K562 (cell line): Measurements from ENCODE around the gene ANO4. TPM values are rescaled to one million over a fixed set of nuclear protein-coding genes. Genes with fewer than 3 reads are reported as not detected.

Experiments
- ATAC-seq: fragments of 200-7000 bp; cut with Tn5 transposase; 3 replicates; pipeline ENCODE4 v1.9.1; 2020; ENCODE audit warnings: moderate library complexity
- BruUV-seq: library from RNA; stranded (reverse); fragments of 400-500 nt; replicated peaks from 2 replicates; lab custom pipeline; 2021; lab: Mats Ljungman, UMichigan
- CTCF ChIA-PET: fragments of 300-600 bp; formaldehyde crosslinking; extraction: SDS; loops from one replicate; lab custom pipeline; 2021; ENCODE audit warnings: low intra/inter-chr PET ratio; lab: Yijun Ruan, JAX
- POLR2A ChIA-PET: fragments of 300-600, 350-650 bp; sonication (Branson Sonifier 250); formaldehyde crosslinking; extraction: SDS; loops from one replicate; lab custom pipeline; 2021; ENCODE audit warnings: antibody characterized with exemption, inconsistent platforms; lab: Yijun Ruan, JAX
- DNase-seq, 4 experiments: peaks; one replicate each; pipeline versions ENCODE4 v3.0.0 to v3.0.0-alpha.2; 2011 to 2018; ENCODE audit warnings: low spot score in 3 of 4, mixed read lengths in 3 of 4; ENCODE audit errors: extremely low read depth in 1 of 4
- FAIRE-seq: peaks from 2 replicates; lab custom pipeline; 2011; peaks lifted over from hg19 to GRCh38; lab: Jason Lieb, UNC
- H2AFZ ChIP-seq: 2 replicates; pipeline ENCODE4 v1.6.0; 2011; ENCODE audit warnings: low read depth, low read length, control low read depth, inconsistent platforms
- H3K27ac ChIP-seq: fragments of 200-600 bp; 3 replicates; pipeline ENCODE4 v1.8.0; 2011; ENCODE audit warnings: low read depth, mild to moderate bottlenecking, control low read depth, inconsistent platforms, low read length, moderate library complexity, mixed read lengths; ENCODE audit errors: extremely low read depth
- H3K27me3 ChIP-seq, 2 experiments: fragments of 300-600 bp in 1 of 2; 2 replicates in 1 of 2; 3 replicates in 1 of 2; pipeline versions ENCODE4 v1.6.0 to v1.8.0; 2011; ENCODE audit warnings: inconsistent platforms in 2 of 2, low read length in 2 of 2, mild to moderate bottlenecking in 1 of 2, mixed read lengths in 1 of 2, moderate library complexity in 1 of 2; ENCODE audit not compliant: control insufficient read depth in 2 of 2, insufficient read depth in 2 of 2
- H3K36me3 ChIP-seq: fragments of 300-600 bp; 3 replicates; pipeline ENCODE4 v1.8.0; 2011; ENCODE audit warnings: mild to moderate bottlenecking, low read length, inconsistent platforms; ENCODE audit not compliant: control insufficient read depth, insufficient read depth
- H3K4me1 ChIP-seq, 2 experiments: fragments of 200-600 bp in 1 of 2; replicated peaks in 1 of 2; 2 replicates in 1 of 2; 3 replicates in 1 of 2; pipeline versions ENCODE4 v1.5.1 to v1.8.0; 2011; ENCODE audit warnings: inconsistent platforms in 2 of 2, low read length in 2 of 2, mild to moderate bottlenecking in 1 of 2, mixed read lengths in 1 of 2, moderate library complexity in 1 of 2; ENCODE audit not compliant: control insufficient read depth in 2 of 2, insufficient read depth in 2 of 2
- H3K4me2 ChIP-seq: 2 replicates; pipeline ENCODE4 v1.6.1; 2011; ENCODE audit warnings: low read length, control low read depth, inconsistent platforms, mixed read lengths; ENCODE audit not compliant: insufficient read depth
- H3K4me3 ChIP-seq: fragments of 200-600 bp; sonication (generic), shearing (Covaris generic); 2 replicates; pipeline ENCODE4 v1.5.1; 2016; ENCODE audit warnings: control low read depth, inconsistent platforms
- H3K79me2 ChIP-seq: fragments of 200-600 bp; 3 replicates; pipeline ENCODE4 v1.8.0; 2011; ENCODE audit warnings: low read length, inconsistent platforms; ENCODE audit not compliant: control insufficient read depth, insufficient read depth
- H3K9ac ChIP-seq, 2 experiments: 2 replicates each; pipeline versions ENCODE4 v1.6.0 to v1.6.1; 2011; ENCODE audit warnings: low read depth in 2 of 2, low read length in 2 of 2, control low read depth in 1 of 2, inconsistent platforms in 1 of 2, mild to moderate bottlenecking in 1 of 2, mixed read lengths in 1 of 2; ENCODE audit not compliant: insufficient read depth in 1 of 2
- H3K9me1 ChIP-seq: one replicate; pipeline ENCODE4 v1.6.0; 2011; ENCODE audit warnings: inconsistent platforms, mild to moderate bottlenecking, low read length, moderate library complexity; ENCODE audit not compliant: control insufficient read depth, insufficient read depth
- H3K9me3 ChIP-seq: replicated peaks from 2 replicates; pipeline ENCODE4 v1.5.1; 2011; ENCODE audit warnings: low read depth, low read length, inconsistent platforms; ENCODE audit not compliant: control insufficient read depth, insufficient read depth
- H4K20me1 ChIP-seq: replicated peaks from 2 replicates; pipeline ENCODE4 v1.6.1; 2011; ENCODE audit warnings: low read length, inconsistent platforms, mixed read lengths; ENCODE audit not compliant: control insufficient read depth, insufficient read depth
- HDGF ChIP-seq: fragments of 450-650 bp; IDR thresholded peaks from 2 replicates; pipeline ENCODE4 v1.6.1; 2016
- ILK ChIP-seq: fragments of 450-650 bp; IDR thresholded peaks from 2 replicates; pipeline ENCODE4 v1.6.1; 2016; ENCODE audit warnings: missing genetic modification characterization, low read depth, mild to moderate bottlenecking, missing compliant biosample characterization, moderate library complexity, borderline replicate concordance
- IRF2 ChIP-seq: sonication (generic); formaldehyde crosslinking; IDR thresholded peaks from 2 replicates; pipeline ENCODE4 v1.8.1; 2022; ENCODE audit warnings: mild to moderate bottlenecking, missing genetic modification reagents
- KDM4B ChIP-seq, 2 experiments: fragments of 450-650 bp in 1 of 2; sonication (generic) in 1 of 2; IDR thresholded peaks; 2 replicates each; pipeline ENCODE4 v1.6.1; 2016 to 2017; ENCODE audit warnings: borderline replicate concordance in 2 of 2, antibody characterized with exemption in 1 of 2, low read depth in 1 of 2, mild to moderate bottlenecking in 1 of 2
- KHSRP ChIP-seq: fragments of 450-650 bp; IDR thresholded peaks from 2 replicates; pipeline ENCODE4 v1.6.1; 2017
- OTX1 ChIP-seq: fragments of 450-650 bp; formaldehyde crosslinking; IDR thresholded peaks from 2 replicates; pipeline ENCODE4 v1.4.0; 2022; ENCODE audit warnings: mild to moderate bottlenecking
- RFX1 ChIP-seq: fragments of 450-650 bp; IDR thresholded peaks from 2 replicates; pipeline ENCODE4 v1.6.1; 2016; ENCODE audit warnings: mild to moderate bottlenecking, moderate library complexity
- SREBF1 ChIP-seq: fragments of 150-350 bp; IDR thresholded peaks from 2 replicates; pipeline ENCODE4 v1.6.1; 2014; ENCODE audit warnings: antibody characterized with exemption, low read depth, low read length, borderline replicate concordance
- YY1 ChIP-seq, 3 experiments: IDR thresholded peaks; 2 replicates each; pipeline ENCODE4 v1.6.1; 2011; ENCODE audit warnings: low read length in 2 of 3, mild to moderate bottlenecking in 2 of 3, moderate library complexity in 2 of 3, borderline replicate concordance in 1 of 3, control low read depth in 1 of 3, low read depth in 1 of 3; ENCODE audit not compliant: insufficient read depth in 3 of 3, insufficient replicate concordance in 2 of 3, control insufficient read depth in 1 of 3, insufficient read length in 1 of 3; ENCODE audit errors: extremely low read depth in 1 of 3
- ZBTB43 ChIP-seq: sonication (generic); formaldehyde crosslinking; IDR thresholded peaks from 2 replicates; pipeline ENCODE4 v1.8.0; 2023; ENCODE audit warnings: mild to moderate bottlenecking, missing genetic modification reagents
- ZEB2 ChIP-seq: fragments of 450-650 bp; IDR thresholded peaks from 2 replicates; pipeline ENCODE4 v1.6.1; 2016
- ZNF639 ChIP-seq, 2 experiments: fragments of 200-800 bp in 1 of 2; sonication (Bioruptor generic) in 1 of 2; sonication (generic) in 1 of 2; formaldehyde crosslinking in 1 of 2; IDR thresholded peaks in 1 of 2; conservative IDR thresholded peaks in 1 of 2; 2 replicates each; pipeline versions ENCODE4 v1.5.0 to v1.6.1; 2016 to 2020; ENCODE audit warnings: missing compliant biosample characterization in 1 of 2, missing genetic modification characterization in 1 of 2, missing genetic modification reagents in 1 of 2
- WGBS: fragments of 100-300 bp; shearing (Covaris generic); methylation state at CpG from one replicate; pipeline ENCODE4 v1.1.6; 2016; ENCODE audit warnings: low coverage, mixed read lengths; ENCODE audit not compliant: insufficient coverage; ENCODE audit errors: missing lambda C conversion rate; 5-methylcytosine and 5-hydroxymethylcytosine counted together
- in situ Hi-C: fragments of 300-500 bp; cut with MboI; formaldehyde crosslinking; loops from 4 replicates; pipeline ENCODE4 v1.15.0; 2018; ENCODE audit warnings: inconsistent platforms, mixed read lengths
- intact Hi-C: fragments of 100-400 bp; cut with micrococcal nuclease; formaldehyde crosslinking; loops from 2 replicates; pipeline ENCODE4 v1.14.2; 2022
- polyA plus RNA-seq, 8 experiments: library from polyadenylated mRNA; depleted of rRNA in 4 of 8; stranded (reverse) in 5 of 8; unstranded in 3 of 8; fragments of >200 nt; fragmentation: Nextera tagmentation in 2 of 8; fragmentation: Illumina TruSeq in 1 of 8; extraction: Ambion mirVana in 2 of 8; extraction: Trizol in 1 of 8; gene quantifications; 2 replicates each; pipeline versions ENCODE4 v1.2.1 to v1.2.3, GENCODE V29; 2011 to 2014; ENCODE audit warnings: inconsistent platforms in 1 of 8, missing spikeins in 1 of 8
- total RNA-seq, 7 experiments: library from RNA; depleted of rRNA in 6 of 7; stranded (reverse); fragments of >200 nt in 6 of 7; fragmentation: Illumina TruSeq in 2 of 7; extraction: Trizol in 2 of 7; gene quantifications; 2 replicates each; pipeline versions ENCODE4 v1.2.1 to v1.2.3, GENCODE V29; 2011 to 2021; ENCODE audit warnings: low replicate concordance in 1 of 7

Gene ANO4
- total and polyA plus RNA-seq, 9 of the 15 experiments (the other 6 are each of a cell fraction or from before 2014, with no cell fraction given), result not detected

GRCh38 chr12:100797786-100798185 lies 3.2 kb downstream of the ANO4 start:
- no peak for ATAC-seq
- H3K27me3 ChIP-seq, result no peaks in the 10 kb centered on the region
- DNase-seq, result no peak
- BruUV-seq, result no TSS peak
- in situ Hi-C loops, result no loop called here
- TF ChIP-seq HDGF (no peak), KDM4B (IDR thresholded peaks at IDR 0.05; ENCODE audit: borderline replicate concordance in 2 of 2, low read depth in 1 of 2) (no peak), YY1 (IDR thresholded peaks at IDR 0.05; ENCODE audit: borderline replicate concordance in 1 of 3, control insufficient read depth in 1 of 3, extremely low read depth in 1 of 3, insufficient read depth in 3 of 3, insufficient read length in 1 of 3, insufficient replicate concordance in 2 of 3, low read depth in 1 of 3, low read length in 2 of 3) (no peak)
- no peak overlapping the region for H3K4me3 ChIP-seq
- ChIA-PET POLR2A (no interaction called here), CTCF (no interaction called here)
- H3K27ac ChIP-seq, result no peak overlapping the region
- no peaks in the 10 kb centered on the region for H3K36me3 ChIP-seq
- no peaks in the 10 kb centered on the region for H3K79me2 ChIP-seq
- H3K4me2 ChIP-seq, result no peak overlapping the region
- H3K9ac ChIP-seq, result no peak overlapping the region
- H2AFZ ChIP-seq, result no peak overlapping the region
- no peaks in the 10 kb centered on the region for H3K9me1 ChIP-seq
- no peaks in the 10 kb centered on the region for H3K9me3 ChIP-seq
- no peaks in the 10 kb centered on the region for H3K4me1 ChIP-seq
- no peaks in the 10 kb centered on the region for H4K20me1 ChIP-seq
- FAIRE-seq, result no peak
- intact Hi-C loops, result no loop called here

- no peak for FAIRE-seq
- no peaks in the 10 kb centered on the region for H3K4me1 ChIP-seq
- BruUV-seq, result no TSS peak
- TF ChIP-seq ZBTB43 (no peak), KHSRP (no peak), IRF2 (no peak), OTX1 (no peak), ZEB2 (no peak), ILK (tag) (no peak), SREBF1 (no peak), RFX1 (no peak), ZNF639 (CRISPR knock-in tag; conservative IDR thresholded peaks at IDR 0.05 in 1 of 2, IDR thresholded peaks at IDR 0.05 in 1 of 2) (no peak)
These were observed 3.9 kb downstream of the ANO4 start for GRCh38 chr12:100798286-100799160.

More at GRCh38 chr12:100798286-100799160, 3.9 kb downstream of the ANO4 start:
- no peak overlapping the region for H3K4me2 ChIP-seq
- H3K9ac ChIP-seq, result no peak overlapping the region
- no peaks in the 10 kb centered on the region for H3K9me3 ChIP-seq
- no peaks in the 10 kb centered on the region for H3K79me2 ChIP-seq
- DNase-seq (no peak), ATAC-seq (no peak)
- H3K27me3 ChIP-seq, result no peaks in the 10 kb centered on the region
- POLR2A ChIA-PET, result no interaction called here
- no peaks in the 10 kb centered on the region for H4K20me1 ChIP-seq
- CTCF ChIA-PET, result no interaction called here
- H3K36me3 ChIP-seq, result no peaks in the 10 kb centered on the region
- no peak overlapping the region for H3K27ac ChIP-seq
- WGBS, result 0% methylated on average over 3 of the region's 3 CpGs
- no peaks in the 10 kb centered on the region for H3K9me1 ChIP-seq
- no peak overlapping the region for H2AFZ ChIP-seq
- no peak overlapping the region for H3K4me3 ChIP-seq
- intact Hi-C loops, result no loop called here
- in situ Hi-C loops, result no loop called here
